Eye (tissue), 1 donor: ENCODE results near the gene LRFN5.
"Not testable (repeated sequence)": the region's sequence is repeated elsewhere in the genome, so short reads cannot be mapped to it uniquely, and the experiment has no call there.

Experiments
- DNase-seq: peaks from one replicate; pipeline ENCODE4 v3.0.0-alpha.2; 2015

The LRFN5 gene

GRCh38 chr14:41606532-41607303, at the start of gene LRFN5:
TSS of gene LRFN5 (plus strand) at chr14:41606876.
- DNase-seq = peak; percentile 92

- DNase-seq = no peak
These were observed 48.2 kb upstream of the LRFN5 start for GRCh38 chr14:41558490-41558889.

DNA sequence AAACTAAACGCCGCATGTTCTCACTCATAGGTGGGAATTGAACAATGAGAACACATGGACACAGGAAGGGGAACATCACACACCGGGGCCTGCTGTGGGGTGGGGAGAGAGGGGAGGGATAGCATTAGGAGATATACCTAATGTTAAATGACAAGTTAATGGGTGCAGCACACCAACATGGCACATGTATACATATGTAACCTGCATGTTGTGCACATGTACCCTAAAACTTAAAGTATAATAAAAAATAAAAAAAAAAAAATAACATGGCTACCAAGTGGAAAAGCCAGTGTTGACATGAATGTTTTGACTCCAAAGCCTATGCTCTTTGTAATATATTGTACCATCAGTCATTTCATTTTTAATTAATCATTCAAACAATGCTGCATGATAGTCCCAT, 39.8 kb upstream of the LRFN5 start:
- DNase-seq = not testable (repeated sequence)

- no peak for DNase-seq
These were observed 37.7 kb upstream of the LRFN5 start for GRCh38 chr14:41568979-41569378.

DNA sequence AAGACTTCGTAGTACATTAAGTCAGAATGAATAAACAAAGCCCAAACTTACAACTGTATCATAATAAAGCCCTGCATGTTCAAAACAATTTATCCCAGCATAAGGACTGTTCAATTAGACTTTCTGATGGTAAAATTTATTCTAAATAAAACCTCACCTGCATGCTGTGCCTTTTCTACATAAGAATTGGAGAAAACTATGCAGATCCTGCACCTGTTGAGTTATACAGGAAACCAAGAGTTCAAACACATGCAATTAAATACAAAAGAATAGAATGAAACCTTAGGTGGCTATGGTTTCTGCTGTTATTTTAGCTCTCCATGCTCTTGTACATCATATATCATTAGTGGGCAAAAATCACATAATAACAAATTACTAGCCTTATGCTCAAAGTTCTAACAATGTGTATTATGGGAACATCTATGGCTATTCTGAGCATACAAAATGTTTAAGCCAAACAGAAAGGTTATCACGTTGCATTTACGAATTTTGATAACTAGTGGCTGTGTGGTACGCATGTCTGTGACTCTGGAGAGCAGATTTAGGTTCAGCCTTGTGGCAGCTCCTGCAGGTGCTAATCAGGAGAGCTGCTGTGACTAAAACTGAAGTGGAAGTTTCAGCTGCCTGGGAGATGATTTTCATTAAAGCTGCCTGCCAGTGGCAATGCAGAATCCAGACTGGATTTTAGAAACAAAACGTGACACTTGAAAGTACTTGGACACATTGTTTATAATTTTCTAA, 36.1 kb upstream of the LRFN5 start:
- no peak for DNase-seq

DNA sequence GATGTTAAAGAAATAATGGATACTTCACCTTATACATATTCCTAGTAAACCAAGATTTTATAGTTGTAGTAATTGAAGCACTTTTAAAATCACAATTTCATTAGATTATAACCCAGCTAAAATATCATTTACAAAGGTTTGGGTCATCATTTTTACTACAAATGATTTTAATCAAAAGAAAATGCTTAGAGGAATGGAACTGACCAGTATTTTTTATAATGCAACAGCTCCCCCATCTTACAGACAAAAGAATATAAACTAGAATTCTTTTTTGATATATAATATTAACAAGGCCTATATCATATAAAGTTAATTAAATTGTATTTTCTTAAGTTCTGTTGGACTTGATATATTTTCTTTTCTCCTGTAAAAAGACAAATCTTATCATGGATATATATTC, 20.4 kb upstream of the LRFN5 start:
- no peak for DNase-seq

- DNase-seq = no peak
These were observed 9.0 kb upstream of the LRFN5 start for GRCh38 chr14:41597647-41598046.

DNA sequence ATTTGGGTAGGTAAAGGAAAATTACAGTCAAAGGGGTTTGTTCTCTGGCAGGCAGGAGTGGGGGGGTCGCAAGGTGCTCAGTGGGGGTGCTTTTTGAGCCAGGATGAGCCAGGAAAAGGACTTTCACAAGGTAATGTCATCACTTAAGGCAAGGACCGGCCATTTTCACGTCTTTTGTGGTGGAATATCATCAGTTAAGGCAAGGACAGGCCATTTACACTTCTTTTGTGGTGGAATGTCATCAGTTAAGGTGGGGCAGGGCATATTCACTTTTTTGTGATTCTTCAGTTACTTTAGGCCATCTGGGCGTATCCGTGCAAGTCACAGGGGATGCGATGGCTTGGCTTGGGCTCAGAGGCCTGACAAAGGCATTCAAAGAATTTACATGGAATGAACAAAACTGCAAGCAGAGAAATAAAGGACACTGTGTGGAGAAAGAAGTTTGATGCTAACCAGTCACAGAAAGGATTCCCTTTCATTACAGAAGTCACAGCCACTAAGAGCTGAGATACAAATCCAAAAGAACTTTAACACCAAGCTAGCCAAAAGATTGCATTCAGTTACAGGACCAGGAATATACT, 6.8 kb upstream of the LRFN5 start:
- not testable (repeated sequence) for DNase-seq

DNA sequence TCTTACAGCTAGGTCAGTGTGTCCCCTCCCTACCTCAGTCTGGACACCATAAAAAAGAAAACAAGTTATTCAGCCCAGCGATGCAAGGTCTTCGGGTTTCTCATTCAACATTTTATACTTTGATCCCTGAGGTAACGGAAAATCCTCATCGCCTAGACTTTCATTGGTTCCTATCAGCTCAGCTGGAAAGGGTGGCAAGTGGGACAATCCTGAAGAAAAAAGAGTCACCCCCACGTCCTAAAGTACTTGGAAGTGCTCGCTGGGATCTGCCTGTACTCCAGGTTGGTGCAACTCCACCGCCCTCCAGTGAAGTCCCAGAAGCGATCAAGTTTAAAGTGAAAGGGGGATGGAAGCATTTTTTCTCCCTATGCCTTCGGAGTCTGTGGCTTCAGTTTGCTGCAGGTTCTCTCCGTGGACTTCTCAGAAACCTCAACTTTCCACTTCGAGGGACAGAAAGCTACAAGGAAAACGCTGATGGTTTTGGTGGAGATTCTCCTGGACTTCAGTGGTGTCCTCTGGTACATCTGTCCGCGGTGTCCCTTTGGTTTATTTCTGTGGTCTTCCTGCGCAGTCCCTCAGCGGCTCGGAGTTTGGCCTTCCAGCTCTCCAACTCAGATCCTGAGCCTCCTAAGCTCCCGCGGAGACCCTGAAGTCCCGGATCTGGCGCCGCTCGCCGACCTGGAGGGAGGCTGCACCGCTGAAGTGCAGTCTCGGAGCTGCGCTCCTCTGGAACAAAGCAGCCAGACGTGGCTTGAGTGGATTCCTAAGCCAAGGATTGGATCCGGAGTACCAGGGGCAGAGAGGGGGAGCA, 1.8 kb upstream of the LRFN5 start:
- DNase-seq = peak; percentile 94

DNA sequence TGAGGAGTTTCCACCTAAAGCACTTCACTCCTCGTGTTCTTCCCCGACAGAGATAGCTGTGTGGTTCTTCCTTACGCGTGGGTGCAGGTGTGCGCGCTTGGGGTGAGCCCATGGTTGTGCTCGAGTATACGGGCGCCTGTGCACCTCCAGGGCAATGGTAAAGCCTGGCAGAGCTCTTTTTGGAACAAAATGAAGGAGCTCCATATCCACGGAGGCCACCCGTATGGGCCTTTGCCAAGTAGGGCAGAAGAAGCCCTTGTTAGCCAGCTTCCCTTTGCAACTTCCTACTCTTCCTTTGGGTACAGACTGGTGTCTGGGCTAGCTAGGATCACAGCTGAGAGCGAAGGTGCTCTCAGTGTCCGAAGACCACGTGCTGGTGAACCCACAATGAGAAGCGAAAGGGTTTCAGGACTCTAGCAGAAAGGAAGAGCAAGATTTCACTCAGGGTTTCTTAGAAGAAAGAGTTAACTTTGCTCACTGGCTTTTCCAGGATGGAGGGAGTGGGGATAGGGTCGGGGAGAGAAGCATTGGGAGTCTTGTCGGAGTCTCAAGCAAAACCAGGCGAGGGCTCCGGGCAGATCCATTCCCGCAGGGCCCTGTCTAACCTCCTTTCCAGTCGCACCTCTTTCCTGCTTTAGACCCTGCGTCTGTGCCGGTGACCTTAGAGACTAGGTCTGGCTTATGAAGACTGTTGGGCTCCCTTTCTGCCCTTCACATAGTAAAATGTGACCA, 960 bp upstream of the LRFN5 start:
- peak; percentile 92 for DNase-seq

DNA sequence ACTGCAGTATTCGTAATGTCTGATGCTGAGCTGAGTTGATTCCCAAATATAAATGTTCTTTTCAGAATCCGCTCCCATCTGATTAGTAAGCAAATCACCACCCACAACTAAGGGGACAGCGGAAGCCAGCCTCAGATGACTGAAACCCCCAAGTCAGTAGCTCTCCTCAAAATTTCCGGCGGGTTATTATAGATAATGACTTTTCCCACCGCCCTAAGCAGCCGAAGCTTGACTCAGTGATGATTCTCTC, 469 bp upstream of the LRFN5 start:
- no peak for DNase-seq

DNA sequence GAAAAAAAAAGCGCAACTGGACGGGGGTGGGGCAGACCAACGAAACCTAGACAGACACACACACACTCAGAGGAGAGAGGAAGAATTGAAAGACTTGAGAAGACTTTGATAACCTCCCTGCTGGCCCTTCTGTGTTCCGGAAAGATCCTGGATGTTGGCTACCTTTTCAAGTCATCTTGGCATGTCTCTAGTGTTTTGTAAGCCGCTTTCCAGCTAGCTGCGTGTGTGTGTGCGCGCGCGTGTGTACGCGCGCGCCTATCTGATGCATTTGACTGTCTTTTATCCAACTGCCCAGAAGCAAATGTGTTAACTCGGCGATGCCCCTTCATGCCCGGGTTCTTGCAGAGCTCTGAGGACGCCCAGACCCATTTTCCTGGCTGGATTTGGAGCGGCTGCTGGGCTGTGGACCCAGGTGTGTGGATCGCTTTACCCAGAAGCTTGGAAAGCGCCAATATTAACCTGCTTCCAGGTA, 664 bp downstream of the LRFN5 start:
- no peak for DNase-seq

GRCh38 chr14:41607966-41608663, 1.4 kb downstream of the LRFN5 start:
- peak; percentile 78 for DNase-seq

- DNase-seq = peak; percentile 69
These were observed 2.2 kb downstream of the LRFN5 start for GRCh38 chr14:41608681-41609390.

DNA sequence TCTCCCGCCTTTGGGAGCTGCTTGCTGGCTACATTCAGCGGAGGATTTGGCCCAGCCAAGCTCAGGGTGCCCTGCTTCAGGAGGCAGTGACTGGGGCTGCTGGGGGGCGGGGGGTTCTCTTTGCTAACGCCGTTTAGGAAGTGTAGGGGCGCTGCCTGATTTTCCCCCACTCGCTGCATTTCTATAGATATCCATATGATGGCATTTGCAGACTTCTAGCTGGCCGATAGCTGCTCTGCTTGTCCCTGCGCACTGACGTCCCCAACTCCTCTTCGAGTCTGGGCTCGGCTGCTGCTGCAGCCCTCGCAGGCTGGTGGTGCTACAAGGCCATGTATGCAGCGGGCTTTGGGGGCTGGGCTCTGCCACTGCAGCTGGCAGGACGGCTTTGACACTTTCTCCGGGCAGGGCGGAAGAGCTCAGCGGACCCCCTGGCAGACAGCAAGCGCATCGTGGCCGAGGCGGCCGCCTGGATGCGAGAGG, 3.1 kb downstream of the LRFN5 start:
- peak; percentile 95 for DNase-seq

- DNase-seq = no peak
These were observed 8.4 kb downstream of the LRFN5 start for GRCh38 chr14:41615011-41615595.

- no peak for DNase-seq
These were observed 17.1 kb downstream of the LRFN5 start for GRCh38 chr14:41623736-41624135.

DNA sequence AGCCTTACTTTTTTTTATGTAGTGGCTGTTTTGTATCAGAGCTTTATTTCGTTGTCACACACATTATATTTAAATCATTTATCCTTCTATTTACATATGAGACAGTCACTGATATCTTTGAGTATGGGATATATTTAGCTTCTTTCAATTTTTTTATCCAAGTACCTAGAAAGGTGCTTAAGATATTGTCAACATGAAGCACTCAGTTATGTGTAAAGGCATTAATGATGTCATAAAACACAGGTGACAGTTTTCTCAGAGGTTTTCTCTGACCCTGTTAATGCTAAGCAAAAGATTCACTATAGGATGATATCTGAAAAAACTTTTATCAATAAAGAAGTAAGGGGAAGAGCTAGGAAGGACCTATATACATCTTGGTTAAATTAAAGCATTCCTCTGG, 23.2 kb downstream of the LRFN5 start:
- DNase-seq = no peak

DNA sequence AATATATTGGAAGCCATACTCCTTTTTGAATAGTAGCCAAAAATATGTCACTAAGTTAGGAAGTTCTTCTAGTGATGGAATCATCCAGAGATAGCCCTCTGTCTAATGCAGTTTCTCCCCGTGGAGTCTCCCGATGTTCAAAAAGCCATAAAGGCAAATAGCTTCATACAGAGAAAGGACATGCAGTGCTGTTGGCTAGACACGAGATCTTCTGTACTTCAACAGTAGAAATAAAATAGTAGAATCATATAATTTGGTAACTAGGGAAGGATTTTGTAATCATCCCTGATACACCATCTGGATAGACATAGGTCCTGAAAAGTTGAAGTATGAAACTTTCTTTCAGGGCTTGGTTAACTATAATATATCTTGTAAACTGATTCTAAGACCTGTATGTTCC, 27.6 kb downstream of the LRFN5 start:
- no peak for DNase-seq

DNA sequence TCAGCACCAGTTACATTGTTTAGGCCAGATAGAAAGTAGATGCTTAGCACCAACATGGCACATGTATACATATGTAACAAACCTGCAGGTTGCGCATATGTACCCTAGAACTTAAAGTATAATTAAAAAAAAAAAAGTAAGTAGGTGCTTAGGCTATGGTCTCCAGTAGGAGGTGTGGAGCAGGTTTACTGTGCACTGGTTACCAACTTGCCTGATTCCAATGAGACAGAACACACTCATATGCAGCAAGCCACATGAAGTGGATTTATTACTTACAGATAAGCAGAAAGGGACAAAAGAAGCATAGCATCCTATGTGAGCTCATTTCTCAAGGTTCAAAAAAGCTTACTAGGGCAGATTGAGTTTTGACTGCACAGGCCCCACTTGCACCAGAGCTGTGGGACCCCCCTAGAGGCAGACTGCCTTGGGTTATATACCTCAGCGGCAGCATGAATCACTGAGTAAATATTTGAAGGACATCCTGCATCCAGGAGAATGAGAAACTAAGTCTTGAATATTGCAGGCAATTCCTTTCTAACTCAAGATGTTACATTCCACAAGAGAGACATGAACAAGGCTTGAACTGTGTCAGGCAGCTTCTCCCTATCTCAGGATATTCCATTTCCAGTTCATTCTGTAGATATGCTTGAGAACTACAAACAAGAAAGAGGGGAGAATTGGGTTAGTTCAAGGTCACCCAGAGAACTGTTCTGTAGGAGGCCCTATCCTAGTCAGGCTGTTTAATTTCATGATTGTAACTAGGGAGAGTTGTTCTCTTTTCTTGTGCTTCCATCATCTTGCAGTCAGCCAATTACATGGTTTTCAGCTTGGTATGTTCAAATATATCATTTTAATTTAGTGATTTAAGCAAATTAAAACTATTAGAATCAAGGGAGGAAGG, 30.1 kb downstream of the LRFN5 start:
- no peak for DNase-seq
